A673 (cell line): Measurements from ENCODE around the gene BSN. TPM values are rescaled to one million over a fixed set of nuclear protein-coding genes. Genes with fewer than 3 reads are reported as not detected.

Experiments used
- BruUV-seq: library from RNA; stranded (reverse); fragments of 400-500 nt; replicated peaks from 2 replicates; lab custom pipeline; 2021; lab: Mats Ljungman, UMichigan
- CTCF ChIA-PET: fragments of 300-600 bp; sonication (Branson Sonifier 250); formaldehyde crosslinking; loops from one replicate; lab custom pipeline; 2022; ENCODE audit warnings: antibody characterized with exemption; lab: Charles Lee
- POLR2A ChIA-PET: fragments of 300-600 bp; sonication (Branson Sonifier 250); formaldehyde crosslinking; loops from one replicate; lab custom pipeline; 2022; ENCODE audit warnings: antibody characterized with exemption; ENCODE audit not compliant: low non-redundant PET; lab: Charles Lee
- DNase-seq: peaks from one replicate; pipeline ENCODE4 v3.0.0-alpha.2; 2015; ENCODE audit warnings: low spot score
- H3K27ac ChIP-seq: fragments of 200-600 bp; sonication (generic); 2 replicates; pipeline ENCODE4 v1.5.1; 2016; ENCODE audit warnings: mixed run types, low read depth, mild to moderate bottlenecking, mixed read lengths, antibody characterized with exemption, low read length; ENCODE audit not compliant: poor library complexity, severe bottlenecking
- H3K27me3 ChIP-seq: fragments of 200-600 bp; sonication (generic); replicated peaks from 2 replicates; pipeline ENCODE4 v1.6.1; 2017; ENCODE audit warnings: mixed run types, low read depth, mild to moderate bottlenecking, mixed read lengths, antibody characterized with exemption, low read length; ENCODE audit not compliant: insufficient read depth, poor library complexity
- H3K36me3 ChIP-seq: fragments of 200-600 bp; sonication (generic); 2 replicates; pipeline ENCODE4 v1.6.1; 2016; ENCODE audit warnings: mixed run types, mild to moderate bottlenecking, mixed read lengths, antibody characterized with exemption, low read length; ENCODE audit not compliant: insufficient read depth, poor library complexity, severe bottlenecking
- H3K4me1 ChIP-seq: fragments of 200-600 bp; sonication (generic); 2 replicates; pipeline ENCODE4 v1.6.1; 2017; ENCODE audit warnings: mixed run types, mild to moderate bottlenecking, mixed read lengths, antibody characterized with exemption, low read length; ENCODE audit not compliant: insufficient read depth, poor library complexity, severe bottlenecking
- H3K4me3 ChIP-seq: fragments of 200-600 bp; sonication (generic); 2 replicates; pipeline ENCODE4 v1.5.1; 2016; ENCODE audit warnings: low read depth, mixed run types, mild to moderate bottlenecking, mixed read lengths, low read length; ENCODE audit not compliant: poor library complexity, severe bottlenecking
- H3K9me3 ChIP-seq: fragments of 200-600 bp; sonication (generic); 2 replicates; pipeline ENCODE4 v1.6.1; 2016; ENCODE audit warnings: mixed run types, low read depth, mild to moderate bottlenecking, mixed read lengths, antibody characterized with exemption, low read length; ENCODE audit not compliant: poor library complexity, severe bottlenecking
- CTCF ChIP-seq: fragments of 300-800, 200-600 bp; sonication (generic); conservative IDR thresholded peaks from 2 replicates; pipeline ENCODE4 v1.5.1; 2017; ENCODE audit warnings: low read depth, mild to moderate bottlenecking, antibody characterized with exemption, low read length, moderate library complexity, mixed read lengths
- EZH2 ChIP-seq: fragments of 200-600 bp; sonication (generic); IDR thresholded peaks from 2 replicates; pipeline ENCODE4 v1.6.1; 2017; ENCODE audit warnings: borderline replicate concordance, low read depth, mild to moderate bottlenecking, mixed read lengths, antibody characterized with exemption, low read length; ENCODE audit not compliant: poor library complexity, severe bottlenecking
- intact Hi-C: fragments of 100-400 bp; cut with micrococcal nuclease; formaldehyde crosslinking; loops from one replicate; pipeline ENCODE4 v1.10.0; 2022; ENCODE audit not compliant: unreplicated experiment
- total RNA-seq: library from RNA; stranded (reverse); gene quantifications from 2 replicates; pipeline ENCODE4 v1.2.3, GENCODE V29; 2021

Gene BSN
- total RNA-seq, 1 experiment from 2014 or later = 1.4 TPM

- Histone ChIP-seq H3K36me3 (no peaks in the 10 kb centered on the region), H3K4me3 (no peak overlapping the region), H3K9me3 (no peaks in the 10 kb centered on the region), H3K27me3 (no peaks in the 10 kb centered on the region), H3K4me1 (peaks cover 5% of the 10 kb centered on the region), H3K27ac (no peak overlapping the region)
- ChIA-PET POLR2A (no interaction called here), CTCF (no interaction called here)
- DNase-seq = no peak
- no TSS peak for BruUV-seq
- TF ChIP-seq CTCF (no peak), EZH2 (no peak)
- intact Hi-C loops = no loop called here
Measured at GRCh38 chr3:49618412-49618811, 64.1 kb downstream of the BSN start.

- intact Hi-C loops = no loop called here
- Histone ChIP-seq H3K4me1 (peaks cover 5% of the 10 kb centered on the region), H3K27ac (no peak overlapping the region), H3K36me3 (no peaks in the 10 kb centered on the region), H3K9me3 (no peaks in the 10 kb centered on the region), H3K4me3 (no peak overlapping the region), H3K27me3 (no peaks in the 10 kb centered on the region)
- TF ChIP-seq CTCF = no peak
- no peak for TF ChIP-seq EZH2
- no TSS peak for BruUV-seq
- ChIA-PET CTCF (no interaction called here), POLR2A (no interaction called here)
- DNase-seq = no peak
Measured at GRCh38 chr3:49619649-49620048, 65.4 kb downstream of the BSN start.

- Histone ChIP-seq H3K4me3 (no peak overlapping the region), H3K4me1 (peaks cover 5% of the 10 kb centered on the region), H3K36me3 (no peaks in the 10 kb centered on the region), H3K27ac (no peak overlapping the region), H3K9me3 (no peaks in the 10 kb centered on the region), H3K27me3 (no peaks in the 10 kb centered on the region)
- POLR2A ChIA-PET = no interaction called here
- DNase-seq = no peak
- BruUV-seq = no TSS peak
- TF ChIP-seq EZH2 (no peak), CTCF (no peak)
- CTCF ChIA-PET = no interaction called here
- intact Hi-C loops = no loop called here
Measured at GRCh38 chr3:49620728-49621127, 66.5 kb downstream of the BSN start.
